ENCODE results near the gene WWP2. TPM values are rescaled to one million over a fixed set of nuclear protein-coding genes. Genes with fewer than 3 reads are reported as not detected.
"Not testable (repeated sequence)": the region's sequence is repeated elsewhere in the genome, so short reads cannot be mapped to it uniquely, and the experiment has no call there.

Gene WWP2
- total RNA-seq, 1 experiment from 2014 or later, result 27.4 TPM

DNA sequence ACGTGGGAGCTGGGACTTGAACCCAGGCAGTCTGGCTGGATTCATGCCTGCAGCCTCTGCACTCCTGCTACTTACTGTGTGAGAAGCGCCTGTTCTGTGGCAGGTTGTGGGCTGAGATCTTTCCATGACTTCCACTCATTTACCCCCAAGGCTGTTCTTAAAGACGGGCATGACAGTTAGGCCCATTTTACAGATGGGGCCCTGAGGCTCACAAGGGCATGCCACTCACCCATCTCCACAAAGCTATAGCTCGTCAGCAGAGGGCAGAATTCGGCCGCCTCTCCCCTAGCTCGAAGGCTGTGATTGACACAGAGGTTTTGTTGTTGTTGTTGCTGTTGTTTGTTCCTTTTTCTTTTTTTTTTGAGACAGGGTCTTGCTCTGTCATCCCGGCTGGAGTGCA lies 210.8 kb downstream of the WWP2 start:
- not testable (repeated sequence) for DNase-seq (ENCODE audit: low read depth in 1 of 2, low spot score in 2 of 2); H3K9me3 ChIP-seq (replicated peaks); H3K27ac ChIP-seq; H3K4me3 ChIP-seq; H3K36me3 ChIP-seq; H3K4me1 ChIP-seq (replicated peaks); H3K27me3 ChIP-seq (replicated peaks)

DNA sequence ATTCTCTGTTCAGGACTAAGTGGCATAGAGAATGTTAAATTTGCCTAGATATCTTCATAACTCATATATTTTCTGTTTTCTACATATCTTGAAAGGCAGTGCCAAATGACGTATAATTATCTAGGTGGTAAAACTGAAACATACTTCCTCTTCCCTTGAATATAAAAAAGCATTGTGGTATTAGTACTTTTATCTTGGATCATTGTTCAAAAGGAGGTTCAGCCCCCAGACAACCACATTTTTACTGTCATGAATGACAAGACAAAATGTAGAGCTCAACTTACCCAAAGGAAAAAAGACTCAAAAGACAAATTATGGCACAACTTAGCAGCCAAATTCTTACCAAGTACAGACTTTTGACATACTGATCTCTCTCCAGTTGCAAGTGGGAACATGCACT lies 223.1 kb downstream of the WWP2 start:
- not testable (repeated sequence) for DNase-seq (ENCODE audit: low read depth in 1 of 2, low spot score in 2 of 2); H3K36me3 ChIP-seq; H3K27ac ChIP-seq; H3K9me3 ChIP-seq (replicated peaks); H3K4me1 ChIP-seq (replicated peaks); H3K27me3 ChIP-seq (replicated peaks); H3K4me3 ChIP-seq

Other genes starting within 250 kb of the WWP2 start
- gene NFAT5, start 196.4 kb upstream of the WWP2 start, total RNA-seq (2014; rRNA removed; shearing (Covaris generic)), result 8.3 and 9.0 TPM in 2 replicates
- gene NQO1, start 35.8 kb upstream of the WWP2 start, total RNA-seq (2014; rRNA removed; shearing (Covaris generic)), result 193 and 290 TPM in 2 replicates
- gene NOB1, start 7.4 kb upstream of the WWP2 start, total RNA-seq (2014; rRNA removed; shearing (Covaris generic)), result 9.9 and 15.3 TPM in 2 replicates
- gene CLEC18A, start 189.0 kb downstream of the WWP2 start, total RNA-seq (2014; rRNA removed; shearing (Covaris generic)), result not detected in 2 replicates

All from SJSA1 (cell line).